GM19043 (cell line): ENCODE measurements around the gene PPAT.
"Not testable (repeated sequence)": the region's sequence is repeated elsewhere in the genome, so short reads cannot be mapped to it uniquely, and the experiment has no call there.

Experiments used
- ATAC-seq: cut with Tn5 transposase; IDR thresholded peaks from one replicate; pipeline ENCODE4 v1.9.1; 2021; ENCODE audit warnings: low read depth; ENCODE audit not compliant: unreplicated experiment

The PPAT gene

GRCh38 chr4:56435140-56435926 lies at the start of gene PPAT:
Gene PPAT (minus strand): TSS chr4:56435615. CDS start chr4:56435477, 138 bp downstream.
- ATAC-seq, result peak; percentile 71

- ATAC-seq, result no peak
These were observed 45.3 kb upstream of the PPAT start for GRCh38 chr4:56480691-56481090.

GRCh38 chr4:56477192-56477702 lies 41.8 kb upstream of the PPAT start:
- ATAC-seq, result no peak

GRCh38 chr4:56475917-56476316 lies 40.5 kb upstream of the PPAT start:
- peak; percentile 92 for ATAC-seq

GRCh38 chr4:56469489-56470210 lies 34.2 kb upstream of the PPAT start:
- no peak for ATAC-seq

GRCh38 chr4:56468097-56468422 lies 32.6 kb upstream of the PPAT start:
- peak; percentile 39 for ATAC-seq

GRCh38 chr4:56467284-56468096 lies 32.1 kb upstream of the PPAT start, which contains the start of gene SRP72:
Gene SRP72 (plus strand): TSS chr4:56467617. CDS start chr4:56467636, 19 bp downstream.
- ATAC-seq, result peak; percentile 90

- no peak for ATAC-seq
These were observed 31.5 kb upstream of the PPAT start for GRCh38 chr4:56466910-56467283.

- not testable (repeated sequence) for ATAC-seq
These were observed 30.9 kb upstream of the PPAT start for GRCh38 chr4:56466296-56466761.

- no peak for ATAC-seq
These were observed 30.3 kb upstream of the PPAT start for GRCh38 chr4:56465599-56466295.

- ATAC-seq, result no peak
These were observed 29.2 kb upstream of the PPAT start for GRCh38 chr4:56464581-56464980.

- ATAC-seq, result no peak
These were observed 28.3 kb upstream of the PPAT start for GRCh38 chr4:56463711-56464110.

GRCh38 chr4:56462157-56462556 lies 26.7 kb upstream of the PPAT start:
- no peak for ATAC-seq

GRCh38 chr4:56460085-56460484 lies 24.7 kb upstream of the PPAT start:
- no peak for ATAC-seq

GRCh38 chr4:56450342-56450741 lies 14.9 kb upstream of the PPAT start:
- no peak for ATAC-seq

- ATAC-seq, result not testable (repeated sequence)
These were observed 14.1 kb upstream of the PPAT start for GRCh38 chr4:56449475-56449874.

- ATAC-seq, result no peak
These were observed 12.9 kb upstream of the PPAT start for GRCh38 chr4:56448301-56448700.

- ATAC-seq, result no peak
These were observed 10.3 kb upstream of the PPAT start for GRCh38 chr4:56445699-56446098.

- peak; percentile 71 for ATAC-seq
These were observed 9.3 kb upstream of the PPAT start for GRCh38 chr4:56444719-56445118.

- ATAC-seq, result no peak
These were observed 5.6 kb upstream of the PPAT start for GRCh38 chr4:56440983-56441382.
